GM12878 (cell line): ENCODE measurements around the gene MGAT1. TPM values are rescaled to one million over a fixed set of nuclear protein-coding genes. Genes with fewer than 3 reads are reported as not detected.

Experiments
- ATAC-seq: fragments of 200-7000 bp; cut with Tn5 transposase; 3 replicates; pipeline ENCODE4 v1.9.1; 2020; ENCODE audit warnings: mild to moderate bottlenecking, moderate library complexity
- BruUV-seq: library from RNA; stranded (reverse); fragments of 400-500 nt; replicated peaks from 2 replicates; lab custom pipeline; 2021; lab: Mats Ljungman, UMichigan
- CTCF ChIA-PET: fragments of 300-600 bp; sonication (Branson Sonifier 250); formaldehyde crosslinking; extraction: SDS; loops from one replicate; lab custom pipeline; 2021; ENCODE audit warnings: inconsistent platforms; lab: Yijun Ruan, JAX
- POLR2A ChIA-PET: fragments of 350-600 bp; formaldehyde crosslinking; extraction: SDS; loops from one replicate; lab custom pipeline; 2021; ENCODE audit warnings: inconsistent platforms; lab: Charles Lee
- RAD21 ChIA-PET: fragments of 300-600 bp; sonication (Branson Sonifier 250); formaldehyde crosslinking; loops from one replicate; lab custom pipeline; 2023; ENCODE audit warnings: antibody characterized with exemption; ENCODE audit not compliant: unreplicated experiment; lab: Charles Lee
- SMC1A ChIA-PET: fragments of 300-600 bp; sonication (Branson Sonifier 250); formaldehyde crosslinking; loops from one replicate; lab custom pipeline; 2023; ENCODE audit not compliant: unreplicated experiment, uncharacterized antibody; lab: Charles Lee
- DNase-seq: peaks from one replicate; pipeline ENCODE4 v3.0.0-alpha.2; 2011; ENCODE audit warnings: low read depth, low spot score
- FAIRE-seq: peaks from 3 replicates; lab custom pipeline; 2011; peaks lifted over from hg19 to GRCh38; lab: Jason Lieb, UNC
- H2AFZ ChIP-seq: 2 replicates; pipeline ENCODE4 v1.6.0; 2011; ENCODE audit warnings: low read depth, low read length, control low read depth; ENCODE audit not compliant: control insufficient read depth
- H3K27ac ChIP-seq: 2 replicates; pipeline ENCODE4 v1.5.1; 2011; ENCODE audit warnings: control low read depth; ENCODE audit not compliant: control insufficient read depth, insufficient read depth
- H3K27me3 ChIP-seq, 2 experiments: replicated peaks in 1 of 2; 2 replicates each; pipeline versions ENCODE4 v1.6.0 to v1.6.1; 2011; ENCODE audit warnings: low read length in 1 of 2; ENCODE audit not compliant: control insufficient read depth in 2 of 2, insufficient read depth in 2 of 2
- H3K36me3 ChIP-seq, 2 experiments: 2 replicates each; pipeline ENCODE4 v1.5.1; 2011; ENCODE audit warnings: low read length in 1 of 2; ENCODE audit not compliant: control insufficient read depth in 2 of 2, insufficient read depth in 2 of 2
- H3K4me1 ChIP-seq: 2 replicates; pipeline ENCODE4 v1.6.1; 2011; ENCODE audit warnings: mild to moderate bottlenecking, low read length, moderate library complexity, mixed read lengths; ENCODE audit not compliant: control insufficient read depth, insufficient read depth
- H3K4me2 ChIP-seq: 2 replicates; pipeline ENCODE4 v1.6.0; 2011; ENCODE audit warnings: control low read depth; ENCODE audit not compliant: control insufficient read depth, insufficient read depth
- H3K4me3 ChIP-seq: fragments of 200-600 bp; sonication (generic); 2 replicates; pipeline ENCODE4 v1.5.1; 2016
- H3K79me2 ChIP-seq: 2 replicates; pipeline ENCODE4 v1.6.0; 2011; ENCODE audit warnings: low read length; ENCODE audit not compliant: control insufficient read depth, insufficient read depth
- H3K9ac ChIP-seq: 2 replicates; pipeline ENCODE4 v1.8.0; 2011; ENCODE audit warnings: low read length, control low read depth, mixed read lengths; ENCODE audit not compliant: control insufficient read depth, insufficient read depth
- H3K9me3 ChIP-seq: replicated peaks from 3 replicates; pipeline ENCODE4 v1.5.1; 2011; ENCODE audit warnings: mild to moderate bottlenecking, low read length; ENCODE audit not compliant: control insufficient read depth, insufficient read depth
- H4K20me1 ChIP-seq: 2 replicates; pipeline ENCODE4 v1.6.0; 2011; ENCODE audit not compliant: control insufficient read depth, insufficient read depth
- CBFB ChIP-seq: IDR thresholded peaks from 2 replicates; pipeline ENCODE4 v1.6.1; 2016; ENCODE audit warnings: antibody characterized with exemption, low read depth
- E2F8 ChIP-seq: fragments of 450-650 bp; IDR thresholded peaks from 2 replicates; pipeline ENCODE4 v1.6.1; 2018; ENCODE audit warnings: mild to moderate bottlenecking, low read depth, moderate library complexity; ENCODE audit not compliant: partially characterized antibody
- ESRRA ChIP-seq: IDR thresholded peaks from 2 replicates; pipeline ENCODE4 v1.6.1; 2012; ENCODE audit warnings: mild to moderate bottlenecking, low read length, improper control_type of control experiment
- FOXK2 ChIP-seq: fragments of 450-650 bp; IDR thresholded peaks from 2 replicates; pipeline ENCODE4 v1.6.1; 2017; ENCODE audit warnings: mild to moderate bottlenecking, moderate library complexity
- LARP7 ChIP-seq: fragments of 450-650 bp; IDR thresholded peaks from 2 replicates; pipeline ENCODE4 v1.6.1; 2017; ENCODE audit warnings: mild to moderate bottlenecking
- MEF2B ChIP-seq: fragments of 450-650 bp; IDR thresholded peaks from 2 replicates; pipeline ENCODE4 v1.6.1; 2018; ENCODE audit warnings: mild to moderate bottlenecking, moderate library complexity; ENCODE audit not compliant: partially characterized antibody, poor library complexity, severe bottlenecking
- MLLT1 ChIP-seq: fragments of 450-650 bp; IDR thresholded peaks from 2 replicates; pipeline ENCODE4 v1.6.1; 2016; ENCODE audit warnings: mild to moderate bottlenecking
- NFXL1 ChIP-seq: fragments of 450-650 bp; IDR thresholded peaks from 2 replicates; pipeline ENCODE4 v1.6.1; 2017; ENCODE audit warnings: antibody characterized with exemption, mild to moderate bottlenecking, borderline replicate concordance
- NFYB ChIP-seq: IDR thresholded peaks from 2 replicates; pipeline ENCODE4 v1.6.1; 2011; ENCODE audit warnings: low read depth, mild to moderate bottlenecking, low read length, improper control_type of control experiment, moderate library complexity; ENCODE audit not compliant: insufficient read depth
- POU2F2 ChIP-seq: IDR thresholded peaks from 3 replicates; pipeline ENCODE4 v1.6.1; 2011; ENCODE audit warnings: low read depth, mild to moderate bottlenecking, low read length, borderline replicate concordance
- SREBF2 ChIP-seq: IDR thresholded peaks from 2 replicates; pipeline ENCODE4 v1.6.1; 2012; ENCODE audit warnings: mild to moderate bottlenecking, low read length
- ZZZ3 ChIP-seq: IDR thresholded peaks from 2 replicates; pipeline ENCODE4 v1.6.1; 2011; ENCODE audit warnings: low read depth; ENCODE audit not compliant: control insufficient read depth, insufficient read length
- WGBS: methylation state at CpG from one replicate; pipeline ENCODE4 v1.1.6; 2016; ENCODE audit warnings: low lambda C conversion rate; ENCODE audit not compliant: insufficient replicate concordance, insufficient coverage; ENCODE audit errors: missing lambda C conversion rate; 5-methylcytosine and 5-hydroxymethylcytosine counted together
- in situ Hi-C: fragments of 300-500 bp; cut with MboI; formaldehyde crosslinking; loops from 9 replicates; pipeline ENCODE4 v1.14.3; 2018; ENCODE audit warnings: mixed read lengths
- intact Hi-C: fragments of 100-400 bp; cut with micrococcal nuclease; formaldehyde crosslinking; loops from one replicate; pipeline ENCODE4 v1.14.2; 2022; ENCODE audit not compliant: unreplicated experiment
- polyA plus RNA-seq, 11 experiments: library from polyadenylated mRNA; depleted of rRNA in 4 of 11; unstranded in 6 of 11; stranded (reverse) in 5 of 11; fragments of >200 nt; fragmentation: Nextera tagmentation in 4 of 11; fragmentation: Illumina TruSeq in 1 of 11; extraction: Ambion mirVana in 4 of 11; extraction: Trizol in 1 of 11; gene quantifications; 1 replicate in 1 of 11; 2 replicates in 10 of 11; pipeline versions ENCODE4 v1.2.1 to v1.2.3, GENCODE V29; 2011 to 2016; ENCODE audit warnings: inconsistent platforms in 2 of 11, missing spikeins in 2 of 11, low read depth in 1 of 11
- total RNA-seq, 4 experiments: library from RNA; depleted of rRNA in 3 of 4; stranded (reverse); fragments of >200 nt in 3 of 4; fragmentation: Illumina TruSeq in 1 of 4; extraction: Trizol in 1 of 4; gene quantifications; 2 replicates each; pipeline versions ENCODE4 v1.2.1 to v1.2.3, GENCODE V29; 2013 to 2021

MGAT1 gene
- total and polyA plus RNA-seq, 10 of the 15 experiments (the other 5 are each of a cell fraction or from before 2014, with no cell fraction given), result 3.1 to 88.4 (median 62.7) TPM

- TF ChIP-seq MLLT1, result peak; percentile 70; the same call in 1 of the 2 replicates
Observed at GRCh38 chr5:180784497-180785097, 18.0 kb downstream of the MGAT1 start (continued).

- Histone ChIP-seq H3K4me3 (no peak overlapping the region), H3K36me3 (peaks cover 0 to 3% of the 10 kb centered on the region in 2 experiments; a peak in 2 of 4 replicates), H3K27ac (no peak overlapping the region), H3K79me2 (no peaks in the 10 kb centered on the region), H3K4me2 (no peak overlapping the region), H3K27me3 (no peaks in the 10 kb centered on the region), H3K9me3 (no peaks in the 10 kb centered on the region), H4K20me1 (no peaks in the 10 kb centered on the region), H2AFZ (no peak overlapping the region), H3K4me1 (no peaks in the 10 kb centered on the region), H3K9ac (no peak overlapping the region)
- TF ChIP-seq NFYB (no peak), E2F8 (no peak), POU2F2 (no peak), ZZZ3 (no peak), LARP7 (no peak), ESRRA (no peak), CBFB (no peak), MEF2B (no peak), NFXL1 (no peak), FOXK2 (no peak), SREBF2 (no peak)
- ChIA-PET RAD21 (interaction anchor here (1.1 to 1.3 kb wide), 3 partner anchors 30 to 146 kb away, joined by 3 to 7 read pairs (median 6); no protein-coding TSS in a partner anchor), CTCF (interaction anchor here (0.6 to 7.0 kb wide), 16 partner anchors 9 to 390 kb away, joined by 3 to 50 read pairs (median 4); partner anchors contain the start of gene MGAT1), POLR2A (no interaction called here), SMC1A (interaction anchor here (1.1 to 1.6 kb wide), 6 partner anchors 11 to 85 kb away, joined by 3 to 10 read pairs (median 5); no protein-coding TSS in a partner anchor)
- intact Hi-C loops (loop anchor here (2.0 to 5.0 kb wide), 2 partner anchors 85 to 374 kb away; no protein-coding TSS in a partner anchor), in situ Hi-C loops (no loop called here)
- no TSS peak for BruUV-seq
- 62% methylated on average over 12 of the region's 12 CpGs for WGBS
- no peak for DNase-seq
- FAIRE-seq, result no peak
- no peak for ATAC-seq
Observed at GRCh38 chr5:180783340-180784052, 19.1 kb downstream of the MGAT1 start.
